GM12875 (cell line): ENCODE data around the gene LRIT1.

ENCODE experiments used
- H3K4me3 ChIP-seq: one replicate; pipeline ENCODE4 v1.5.1; 2011; ENCODE audit warnings: low read depth, low read length, control low read depth
- TF ChIP-seq, protein P1 (sequence below): IDR thresholded peaks from 2 replicates; pipeline ENCODE4 v1.5.1; 2011; ENCODE audit warnings: low read depth, mild to moderate bottlenecking, control low read depth, inconsistent platforms, low read length, moderate library complexity, borderline replicate concordance; ENCODE audit not compliant: insufficient read depth

LRIT1 gene

DNA sequence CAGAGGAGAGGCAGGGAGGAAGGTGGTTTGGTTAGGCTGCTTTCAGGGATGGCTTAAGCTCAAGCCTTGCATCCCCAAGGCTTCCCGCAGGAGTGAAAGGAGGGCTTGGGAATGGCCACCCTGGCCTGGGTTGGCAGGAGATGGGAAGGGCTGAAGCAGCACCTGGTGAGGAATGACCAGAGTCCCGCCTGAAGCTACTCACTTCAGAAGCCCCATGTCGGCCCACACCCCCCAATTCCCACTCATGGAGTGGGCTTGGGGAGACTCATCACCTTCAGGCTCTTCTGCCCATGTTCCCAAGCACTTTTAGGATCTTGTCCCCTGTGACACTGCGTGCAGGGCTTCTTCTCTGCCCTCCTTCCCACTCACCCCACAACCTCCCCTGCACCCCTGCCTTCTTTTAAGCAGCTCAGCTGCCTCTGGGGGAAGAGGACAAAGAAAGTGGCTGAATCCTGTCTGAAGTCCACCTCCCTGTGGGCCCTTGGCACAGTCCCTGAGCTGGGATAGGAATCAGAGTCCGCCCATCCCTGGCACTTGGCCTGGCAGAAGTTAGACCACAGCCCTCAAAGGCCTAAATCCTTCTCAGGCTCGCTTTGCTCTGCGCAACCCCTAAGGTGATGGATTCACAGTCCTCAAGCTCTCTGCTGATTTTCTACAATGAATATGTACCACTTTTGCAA, 20.0 kb upstream of the LRIT1 start:
- no peak overlapping the region for H3K4me3 ChIP-seq
- TF ChIP-seq, protein P1, sequence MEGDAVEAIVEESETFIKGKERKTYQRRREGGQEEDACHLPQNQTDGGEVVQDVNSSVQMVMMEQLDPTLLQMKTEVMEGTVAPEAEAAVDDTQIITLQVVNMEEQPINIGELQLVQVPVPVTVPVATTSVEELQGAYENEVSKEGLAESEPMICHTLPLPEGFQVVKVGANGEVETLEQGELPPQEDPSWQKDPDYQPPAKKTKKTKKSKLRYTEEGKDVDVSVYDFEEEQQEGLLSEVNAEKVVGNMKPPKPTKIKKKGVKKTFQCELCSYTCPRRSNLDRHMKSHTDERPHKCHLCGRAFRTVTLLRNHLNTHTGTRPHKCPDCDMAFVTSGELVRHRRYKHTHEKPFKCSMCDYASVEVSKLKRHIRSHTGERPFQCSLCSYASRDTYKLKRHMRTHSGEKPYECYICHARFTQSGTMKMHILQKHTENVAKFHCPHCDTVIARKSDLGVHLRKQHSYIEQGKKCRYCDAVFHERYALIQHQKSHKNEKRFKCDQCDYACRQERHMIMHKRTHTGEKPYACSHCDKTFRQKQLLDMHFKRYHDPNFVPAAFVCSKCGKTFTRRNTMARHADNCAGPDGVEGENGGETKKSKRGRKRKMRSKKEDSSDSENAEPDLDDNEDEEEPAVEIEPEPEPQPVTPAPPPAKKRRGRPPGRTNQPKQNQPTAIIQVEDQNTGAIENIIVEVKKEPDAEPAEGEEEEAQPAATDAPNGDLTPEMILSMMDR = no peak

DNA sequence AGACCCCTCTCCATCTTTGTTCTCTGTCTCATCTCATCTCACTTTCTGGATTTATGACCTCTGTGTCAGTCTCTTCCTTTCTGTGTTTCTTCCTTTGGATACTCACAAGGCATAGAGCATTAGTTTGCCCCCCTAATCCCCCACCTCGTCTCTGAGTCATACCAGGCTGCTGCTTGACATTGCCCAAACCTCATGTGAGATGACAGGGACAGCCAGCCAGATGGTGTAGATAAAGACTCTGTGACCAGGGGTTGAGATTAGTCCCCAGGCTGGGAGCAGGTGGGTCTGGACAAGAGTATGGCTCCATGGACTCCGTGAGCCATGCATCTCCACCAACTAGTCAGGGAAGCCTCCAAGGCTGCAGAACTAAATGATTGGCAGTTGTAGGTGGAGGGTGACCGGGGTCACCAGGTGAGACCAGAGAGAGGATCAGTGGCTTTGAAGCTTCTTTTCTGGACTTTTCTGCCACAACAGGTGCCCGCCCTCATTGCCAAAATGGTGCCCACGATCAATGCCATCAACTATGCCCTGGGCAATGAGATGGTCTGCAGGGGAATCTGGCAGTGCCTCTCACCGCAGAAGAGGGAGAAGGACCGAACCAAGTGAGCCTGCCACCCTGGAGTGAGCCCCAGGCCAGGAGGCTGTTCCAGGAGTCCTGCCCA, 16.8 kb upstream of the LRIT1 start:
- TF ChIP-seq, protein P1 = no peak
- no peak overlapping the region for H3K4me3 ChIP-seq

- TF ChIP-seq, protein P1 = no peak
- no peak overlapping the region for H3K4me3 ChIP-seq
Measured at GRCh38 chr10:84257343-84258020, 16.1 kb upstream of the LRIT1 start.

DNA sequence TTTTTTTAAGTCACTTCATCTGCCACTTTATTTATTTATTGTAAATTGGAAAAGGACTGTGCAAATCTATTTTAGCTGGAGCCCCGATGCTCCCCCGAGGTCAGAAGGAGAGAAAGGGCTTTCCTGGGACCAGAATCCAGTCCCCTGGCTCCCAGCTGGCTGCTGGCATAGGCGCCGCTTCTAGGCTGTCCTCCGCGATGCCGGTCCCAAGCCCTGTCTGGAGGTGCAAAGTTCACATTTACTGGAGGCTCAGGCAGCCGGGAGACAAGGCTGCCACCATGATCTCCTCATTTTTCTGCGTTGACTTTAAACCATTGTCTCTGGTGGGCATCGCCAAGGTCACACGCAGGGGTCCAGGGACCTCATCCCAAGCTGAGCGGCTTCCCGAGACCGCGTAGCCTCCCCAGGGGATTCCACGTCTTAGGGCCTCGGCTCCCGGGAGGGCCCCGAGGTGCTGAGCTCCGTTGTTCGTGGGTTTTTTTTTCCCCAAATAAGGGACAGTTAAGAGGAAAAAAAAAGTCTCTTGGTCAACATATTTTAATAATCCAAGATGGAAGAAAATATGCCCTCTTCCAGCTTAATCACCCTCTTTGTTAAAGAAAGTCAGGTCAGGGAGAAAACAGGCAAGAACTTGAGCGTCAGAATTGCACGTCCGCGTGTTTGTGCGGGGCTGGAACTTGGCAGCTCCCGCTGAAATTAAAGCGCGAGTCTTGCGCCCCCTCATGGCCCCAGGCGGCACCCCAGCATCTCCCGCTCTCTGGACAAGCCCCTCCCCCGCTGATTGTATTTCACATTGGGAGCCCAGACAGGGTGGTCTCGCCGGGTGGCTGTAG, 15.4 kb upstream of the LRIT1 start:
- no peak overlapping the region for H3K4me3 ChIP-seq
- TF ChIP-seq, protein P1 = peak; percentile 64

DNA sequence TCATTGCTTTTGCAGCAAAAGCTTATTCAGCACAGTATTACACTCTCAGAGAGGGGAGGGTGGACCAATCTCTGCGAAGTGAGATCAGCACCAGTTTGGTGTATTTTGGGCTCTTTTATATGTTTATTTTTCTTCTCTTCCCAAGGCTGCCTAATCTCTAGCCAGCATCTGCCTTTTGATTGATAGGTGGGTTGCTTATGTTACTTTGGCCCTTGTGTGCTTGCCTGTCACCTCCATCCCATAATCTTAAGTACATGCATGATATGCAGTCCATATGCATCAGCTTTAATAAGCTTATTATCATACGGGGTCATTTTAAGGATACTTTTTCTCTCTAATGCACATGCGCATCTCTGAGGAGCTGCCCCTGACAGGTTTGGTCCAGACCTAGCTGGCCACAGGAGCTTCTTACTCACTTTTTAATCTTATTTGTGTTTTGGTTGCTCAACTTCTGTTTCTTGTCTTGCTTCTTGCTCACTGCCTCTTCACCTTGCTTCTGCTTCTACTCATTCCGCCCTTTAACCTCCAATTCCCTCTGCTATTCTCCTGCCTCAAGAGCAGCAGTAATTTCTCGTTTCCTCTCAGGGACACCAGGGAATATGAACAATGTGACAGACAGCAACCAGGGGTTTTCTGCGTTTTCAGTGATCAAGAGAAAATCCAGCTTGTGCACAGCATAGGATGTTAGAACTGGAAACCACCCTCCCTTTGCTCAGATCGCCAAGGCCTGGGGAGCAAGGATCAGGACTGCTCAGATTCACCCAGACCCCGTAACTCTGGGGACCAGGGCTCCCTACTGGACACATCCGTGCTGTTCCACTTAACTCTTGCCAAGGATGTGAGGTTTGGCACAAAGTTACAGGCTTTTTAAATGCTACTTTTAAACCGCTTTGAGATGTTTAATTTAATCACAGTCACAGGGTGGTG, 13.5 kb upstream of the LRIT1 start:
- TF ChIP-seq, protein P1 = no peak
- H3K4me3 ChIP-seq = no peak overlapping the region

DNA sequence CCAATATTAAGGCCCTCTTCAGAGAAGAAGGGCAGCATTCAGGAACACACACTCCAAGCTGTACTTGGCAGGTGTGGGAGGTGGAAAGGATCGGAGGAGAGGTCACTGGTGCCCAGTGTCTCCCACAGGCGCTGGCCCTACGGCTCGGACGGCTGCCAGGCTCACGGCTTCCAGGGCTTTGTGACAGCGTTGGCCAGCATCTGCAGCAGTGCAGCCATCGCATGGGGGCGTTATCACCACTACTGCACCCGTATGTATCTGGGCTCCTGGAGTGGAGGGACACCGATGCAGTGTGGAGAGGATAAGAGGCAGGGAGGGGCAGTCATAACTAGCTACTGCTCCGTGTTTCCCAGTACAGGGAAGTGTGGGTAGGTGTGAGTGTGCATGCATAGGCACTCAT, 7.4 kb upstream of the LRIT1 start:
- TF ChIP-seq, protein P1 = no peak
- H3K4me3 ChIP-seq = no peak overlapping the region
